ENCODE measurements around the gene DAGLA.
A peak's percentile ranks its signal among the peaks of the same experiment; 100 is the strongest.
"Not testable (repeated sequence)": the region's sequence is repeated elsewhere in the genome, so short reads cannot be mapped to it uniquely, and the experiment has no call there.

DAGLA gene

DNA sequence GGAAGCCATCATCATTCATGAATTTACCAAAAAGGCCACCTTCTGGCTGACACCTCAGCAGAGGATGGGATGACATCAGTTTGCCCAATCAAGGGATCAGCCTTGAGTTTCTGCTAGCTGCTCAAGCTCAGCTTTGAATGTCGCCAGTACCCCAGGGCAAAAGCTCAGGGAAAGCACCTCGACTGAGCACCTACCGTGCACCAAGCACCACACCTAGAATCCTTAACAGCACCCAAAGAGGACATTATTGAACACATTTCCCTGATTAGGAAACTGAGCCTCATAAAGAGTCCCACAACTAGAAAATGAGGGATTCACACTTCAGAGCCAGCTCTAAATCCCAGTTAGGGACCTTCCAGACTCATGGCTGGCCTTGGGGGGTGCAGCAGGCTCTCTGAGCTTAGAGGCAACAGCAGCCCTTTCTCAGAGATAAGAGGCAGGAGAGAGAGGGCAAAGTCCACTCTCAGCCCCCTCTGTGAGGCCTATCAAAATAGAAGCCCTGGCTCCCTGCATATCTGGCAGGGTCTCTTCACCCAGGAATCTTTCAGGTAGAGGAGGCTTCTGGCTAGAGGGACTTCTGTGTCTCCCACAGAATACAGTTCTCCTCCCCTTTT lies 13.4 kb upstream of the DAGLA start:
- H3K9me3 ChIP-seq (ENCODE audit: control insufficient read depth in 2 of 2, low read length in 2 of 2): no peaks in the 10 kb centered on the region
- H3K4me3 ChIP-seq (ENCODE audit: low read length in 2 of 2): no peak overlapping the region
- no peaks in the 10 kb centered on the region for H3K27me3 ChIP-seq (ENCODE audit: control insufficient read depth in 2 of 2, insufficient read depth in 2 of 2, low read length in 2 of 2)
- H3K4me1 ChIP-seq (ENCODE audit: control insufficient read depth in 2 of 2, insufficient read depth in 2 of 2, low read length in 2 of 2): peaks cover 5 to 6% of the 10 kb centered on the region in 2 donors
- no peak overlapping the region for H3K27ac ChIP-seq (ENCODE audit: low read depth in 2 of 2, low read length in 2 of 2)
- no peaks in the 10 kb centered on the region for H3K36me3 ChIP-seq (ENCODE audit: control insufficient read depth in 2 of 2, insufficient read depth in 2 of 2, low read length in 2 of 2)
- no peak overlapping the region for H3K9ac ChIP-seq (ENCODE audit: low read depth in 1 of 2, low read length in 2 of 2)

DNA sequence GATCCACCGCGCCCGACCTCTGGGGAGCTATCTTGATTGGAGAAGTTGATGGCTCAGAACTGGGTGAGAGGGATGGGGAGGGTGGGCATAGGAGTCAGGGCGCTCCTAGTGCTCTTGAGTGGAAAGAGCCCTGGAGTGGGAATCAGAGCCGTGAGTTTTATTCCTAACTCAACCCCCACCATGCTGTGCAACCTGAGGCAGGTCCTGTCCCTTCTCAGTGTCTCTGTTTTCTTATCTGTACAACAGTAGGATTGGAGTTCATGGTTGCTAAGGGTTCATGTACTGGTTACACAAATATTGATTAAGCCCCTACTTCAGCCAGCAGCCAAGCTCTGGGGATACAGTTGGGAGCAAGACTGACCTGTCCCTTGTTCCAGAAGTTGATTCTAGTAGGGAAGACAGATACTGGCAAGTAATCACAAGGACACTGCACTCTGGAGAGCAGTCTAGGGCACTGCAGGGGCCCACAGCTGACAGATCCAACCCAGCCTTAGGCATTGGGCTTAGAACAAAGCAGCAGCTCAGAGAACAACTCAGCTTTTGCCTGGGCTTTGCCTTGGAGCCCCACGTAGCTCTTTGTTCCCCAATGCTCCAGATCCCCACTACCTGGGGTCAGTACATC lies 12.4 kb upstream of the DAGLA start:
- H3K27ac ChIP-seq (ENCODE audit: low read depth in 2 of 2, low read length in 2 of 2): no peak overlapping the region
- no peaks in the 10 kb centered on the region for H3K27me3 ChIP-seq (ENCODE audit: control insufficient read depth in 2 of 2, insufficient read depth in 2 of 2, low read length in 2 of 2)

DNA sequence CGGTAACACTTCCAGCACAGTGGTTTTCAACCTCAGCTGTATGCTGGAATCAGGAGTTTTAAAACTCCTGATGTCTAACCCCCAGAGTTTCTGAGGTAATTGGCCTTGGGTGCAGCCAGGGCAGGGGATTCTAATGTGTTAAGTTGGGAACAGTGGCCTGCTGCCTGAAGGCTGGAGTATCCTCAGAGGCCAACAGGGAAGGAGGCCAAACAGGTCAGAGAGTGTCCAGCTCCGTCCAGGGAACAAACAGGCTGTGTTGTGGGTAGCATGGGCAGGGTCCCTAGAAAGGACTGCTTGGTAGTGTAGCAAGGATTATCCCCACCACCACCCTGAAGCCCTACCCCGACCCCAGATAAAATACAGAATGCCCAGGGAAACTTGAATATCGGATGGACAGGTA lies 10.8 kb upstream of the DAGLA start:
- H3K9ac ChIP-seq (ENCODE audit: low read depth in 1 of 2, low read length in 2 of 2): no peak overlapping the region
- H3K4me1 ChIP-seq (ENCODE audit: control insufficient read depth in 2 of 2, insufficient read depth in 2 of 2, low read length in 2 of 2): peaks cover 5 to 7% of the 10 kb centered on the region in 2 donors
- no peak overlapping the region for H3K27ac ChIP-seq (ENCODE audit: low read depth in 2 of 2, low read length in 2 of 2)
- no peaks in the 10 kb centered on the region for H3K36me3 ChIP-seq (ENCODE audit: control insufficient read depth in 2 of 2, insufficient read depth in 2 of 2, low read length in 2 of 2)
- no peaks in the 10 kb centered on the region for H3K27me3 ChIP-seq (ENCODE audit: control insufficient read depth in 2 of 2, insufficient read depth in 2 of 2, low read length in 2 of 2)
- H3K4me3 ChIP-seq (ENCODE audit: low read length in 2 of 2): no peak overlapping the region
- no peaks in the 10 kb centered on the region for H3K9me3 ChIP-seq (ENCODE audit: control insufficient read depth in 2 of 2, low read length in 2 of 2)

More for the DNA sequence above, 12.4 kb upstream of the DAGLA start:
- no peaks in the 10 kb centered on the region for H3K36me3 ChIP-seq (ENCODE audit: control insufficient read depth in 2 of 2, insufficient read depth in 2 of 2, low read length in 2 of 2)
- peaks cover 5 to 7% of the 10 kb centered on the region in 2 donors for H3K4me1 ChIP-seq (ENCODE audit: control insufficient read depth in 2 of 2, insufficient read depth in 2 of 2, low read length in 2 of 2)
- H3K4me3 ChIP-seq (ENCODE audit: low read length in 2 of 2): no peak overlapping the region
- H3K9ac ChIP-seq (ENCODE audit: low read depth in 1 of 2, low read length in 2 of 2): no peak overlapping the region
- H3K9me3 ChIP-seq (ENCODE audit: control insufficient read depth in 2 of 2, low read length in 2 of 2): no peaks in the 10 kb centered on the region

DNA sequence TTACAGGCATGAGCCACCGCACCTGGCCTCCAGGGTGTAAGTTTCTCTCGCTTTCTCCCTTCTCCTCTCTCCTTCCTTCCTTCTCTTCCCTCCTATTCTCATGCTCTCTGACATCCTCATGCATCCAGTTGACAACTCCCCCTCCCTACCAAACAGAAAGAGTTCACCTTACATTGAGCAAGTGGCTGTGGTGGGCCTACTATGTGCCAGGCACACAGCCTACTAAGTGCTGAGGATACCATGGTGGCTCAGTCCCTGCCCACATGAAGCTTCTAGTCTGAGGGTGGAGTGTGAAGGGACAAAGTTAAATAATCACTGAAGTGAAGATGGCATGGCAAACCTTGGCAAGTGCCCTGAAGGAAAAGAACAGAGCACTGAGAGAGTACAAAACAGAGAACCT lies 9.6 kb upstream of the DAGLA start:
- no peaks in the 10 kb centered on the region for H3K9me3 ChIP-seq (ENCODE audit: control insufficient read depth in 2 of 2, low read length in 2 of 2)
- no peak overlapping the region for H3K9ac ChIP-seq (ENCODE audit: low read depth in 1 of 2, low read length in 2 of 2)
- no peak overlapping the region for H3K27ac ChIP-seq (ENCODE audit: low read depth in 2 of 2, low read length in 2 of 2)
- peaks cover 5 to 7% of the 10 kb centered on the region in 2 donors for H3K4me1 ChIP-seq (ENCODE audit: control insufficient read depth in 2 of 2, insufficient read depth in 2 of 2, low read length in 2 of 2)
- H3K36me3 ChIP-seq (ENCODE audit: control insufficient read depth in 2 of 2, insufficient read depth in 2 of 2, low read length in 2 of 2): no peaks in the 10 kb centered on the region
- no peak overlapping the region for H3K4me3 ChIP-seq (ENCODE audit: low read length in 2 of 2)
- H3K27me3 ChIP-seq (ENCODE audit: control insufficient read depth in 2 of 2, insufficient read depth in 2 of 2, low read length in 2 of 2): peaks cover 0 to 3% of the 10 kb centered on the region in 2 donors

DNA sequence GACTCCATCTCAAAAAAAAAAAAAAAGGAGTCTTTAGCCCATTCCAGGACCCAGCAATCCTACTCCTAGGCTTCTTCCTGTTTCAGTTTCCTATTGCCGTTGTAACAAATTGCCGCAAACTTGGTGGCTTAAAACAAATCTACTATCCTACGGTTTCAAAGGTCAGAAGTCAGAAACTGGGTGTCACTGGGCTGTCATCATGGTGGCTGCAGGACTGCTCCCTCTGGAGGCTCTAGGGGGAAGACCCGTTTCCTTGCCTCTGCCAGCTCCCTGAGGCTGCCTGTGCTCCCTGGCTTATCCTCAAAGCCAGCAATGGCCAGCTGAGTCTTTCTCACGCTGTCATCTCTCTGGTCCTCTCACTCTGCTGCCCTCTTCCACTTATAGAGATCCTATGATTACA lies 8.7 kb upstream of the DAGLA start:
- no peak overlapping the region for H3K4me3 ChIP-seq (ENCODE audit: low read length in 2 of 2)
- no peaks in the 10 kb centered on the region for H3K36me3 ChIP-seq (ENCODE audit: control insufficient read depth in 2 of 2, insufficient read depth in 2 of 2, low read length in 2 of 2)
- H3K9ac ChIP-seq (ENCODE audit: low read depth in 1 of 2, low read length in 2 of 2): no peak overlapping the region
- H3K27me3 ChIP-seq (ENCODE audit: control insufficient read depth in 2 of 2, insufficient read depth in 2 of 2, low read length in 2 of 2): peaks cover 0 to 3% of the 10 kb centered on the region in 2 donors
- H3K27ac ChIP-seq (ENCODE audit: low read depth in 2 of 2, low read length in 2 of 2): no peak overlapping the region
- peaks cover 3 to 7% of the 10 kb centered on the region in 2 donors for H3K4me1 ChIP-seq (ENCODE audit: control insufficient read depth in 2 of 2, insufficient read depth in 2 of 2, low read length in 2 of 2)
- no peaks in the 10 kb centered on the region for H3K9me3 ChIP-seq (ENCODE audit: control insufficient read depth in 2 of 2, low read length in 2 of 2)

DNA sequence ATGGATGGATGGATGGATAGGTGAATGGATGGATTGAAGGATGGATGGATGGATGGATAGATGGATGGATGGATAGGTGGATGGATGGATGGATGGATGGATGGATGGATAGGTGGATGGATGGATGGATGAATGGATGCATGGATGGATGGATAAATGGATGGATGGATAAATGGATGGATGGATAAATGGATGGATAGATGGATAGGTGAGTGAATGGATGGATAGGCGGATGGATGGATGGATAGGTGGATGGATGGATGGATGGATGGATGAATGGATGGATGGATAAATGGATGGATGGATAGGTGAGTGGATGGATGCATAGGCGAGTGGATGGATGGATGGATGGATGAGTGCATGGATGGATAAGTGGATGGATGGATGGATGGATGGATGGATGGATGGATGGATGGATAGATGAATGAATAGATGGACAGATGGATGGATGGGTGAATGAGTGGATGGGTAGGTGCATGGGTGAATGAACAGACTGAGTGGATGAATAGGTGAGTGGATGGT lies 6.2 kb upstream of the DAGLA start:
- H3K9me3 ChIP-seq (ENCODE audit: control insufficient read depth in 2 of 2, low read length in 2 of 2); H3K27me3 ChIP-seq (ENCODE audit: control insufficient read depth in 2 of 2, insufficient read depth in 2 of 2, low read length in 2 of 2); H3K4me3 ChIP-seq (ENCODE audit: low read length in 2 of 2); H3K36me3 ChIP-seq (ENCODE audit: control insufficient read depth in 2 of 2, insufficient read depth in 2 of 2, low read length in 2 of 2); H3K4me1 ChIP-seq (ENCODE audit: control insufficient read depth in 2 of 2, insufficient read depth in 2 of 2, low read length in 2 of 2); H3K27ac ChIP-seq (ENCODE audit: low read depth in 2 of 2, low read length in 2 of 2); H3K9ac ChIP-seq (ENCODE audit: low read depth in 1 of 2, low read length in 2 of 2): not testable (repeated sequence)

DNA sequence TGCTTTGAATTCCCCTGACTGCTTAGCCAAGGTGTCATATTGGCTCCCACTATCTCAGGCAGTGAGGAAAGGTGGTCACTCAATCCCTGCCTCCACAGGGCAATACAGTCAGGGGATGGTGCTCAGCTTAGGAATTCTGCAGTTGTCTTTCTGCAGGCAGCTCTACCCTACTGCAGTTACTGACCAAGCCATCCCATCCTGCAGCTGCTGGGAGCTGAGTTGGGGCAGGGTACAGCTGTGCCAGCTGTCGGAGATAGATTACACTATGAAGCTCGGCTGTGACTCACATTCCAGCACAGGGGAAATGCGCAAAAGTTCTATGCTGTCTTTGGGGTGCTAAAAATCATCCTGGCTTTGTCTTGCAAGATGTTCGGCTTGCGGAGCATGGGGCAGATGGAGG lies 4.4 kb upstream of the DAGLA start:
- no peak overlapping the region for H3K4me3 ChIP-seq (ENCODE audit: low read length in 2 of 2)
- no peak overlapping the region for H3K9ac ChIP-seq (ENCODE audit: low read depth in 1 of 2, low read length in 2 of 2)
- peaks cover 0 to 3% of the 10 kb centered on the region in 2 donors for H3K27me3 ChIP-seq (ENCODE audit: control insufficient read depth in 2 of 2, insufficient read depth in 2 of 2, low read length in 2 of 2)
- H3K4me1 ChIP-seq (ENCODE audit: control insufficient read depth in 2 of 2, insufficient read depth in 2 of 2, low read length in 2 of 2): peaks cover 7 to 12% of the 10 kb centered on the region in 2 donors
- no peaks in the 10 kb centered on the region for H3K36me3 ChIP-seq (ENCODE audit: control insufficient read depth in 2 of 2, insufficient read depth in 2 of 2, low read length in 2 of 2)
- H3K27ac ChIP-seq (ENCODE audit: low read depth in 2 of 2, low read length in 2 of 2): no peak overlapping the region
- no peaks in the 10 kb centered on the region for H3K9me3 ChIP-seq (ENCODE audit: control insufficient read depth in 2 of 2, low read length in 2 of 2)

DNA sequence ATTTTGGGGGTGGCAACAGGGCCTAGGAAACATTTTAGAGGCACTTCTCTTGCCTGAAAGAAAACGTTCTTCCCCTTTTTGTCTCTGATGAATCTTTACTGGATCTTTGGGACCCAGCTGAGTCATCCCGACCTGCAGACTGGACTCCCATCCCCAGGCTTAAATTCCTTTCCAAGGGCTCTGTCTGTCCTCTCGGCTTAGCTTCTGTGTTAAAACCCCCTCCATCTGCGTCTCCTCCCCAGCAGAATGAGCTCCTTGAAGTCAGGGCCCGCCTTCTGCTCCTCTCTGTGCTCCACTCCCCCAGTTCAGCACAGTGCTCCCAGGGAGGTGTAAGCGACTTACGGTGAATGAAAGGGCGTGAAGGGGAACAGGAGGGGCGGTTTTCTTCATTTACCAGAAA lies 895 bp upstream of the DAGLA start:
- no peak overlapping the region for H3K9ac ChIP-seq (ENCODE audit: low read depth in 1 of 2, low read length in 2 of 2)
- peaks cover 0 to 3% of the 10 kb centered on the region in 2 donors for H3K27me3 ChIP-seq (ENCODE audit: control insufficient read depth in 2 of 2, insufficient read depth in 2 of 2, low read length in 2 of 2)
- peaks cover 37 to 44% of the 10 kb centered on the region in 2 donors for H3K4me1 ChIP-seq (ENCODE audit: control insufficient read depth in 2 of 2, insufficient read depth in 2 of 2, low read length in 2 of 2)
- no peak overlapping the region for H3K27ac ChIP-seq (ENCODE audit: low read depth in 2 of 2, low read length in 2 of 2)
- no peaks in the 10 kb centered on the region for H3K36me3 ChIP-seq (ENCODE audit: control insufficient read depth in 2 of 2, insufficient read depth in 2 of 2, low read length in 2 of 2)
- no peak overlapping the region for H3K4me3 ChIP-seq (ENCODE audit: low read length in 2 of 2)
- no peaks in the 10 kb centered on the region for H3K9me3 ChIP-seq (ENCODE audit: control insufficient read depth in 2 of 2, low read length in 2 of 2)

DNA sequence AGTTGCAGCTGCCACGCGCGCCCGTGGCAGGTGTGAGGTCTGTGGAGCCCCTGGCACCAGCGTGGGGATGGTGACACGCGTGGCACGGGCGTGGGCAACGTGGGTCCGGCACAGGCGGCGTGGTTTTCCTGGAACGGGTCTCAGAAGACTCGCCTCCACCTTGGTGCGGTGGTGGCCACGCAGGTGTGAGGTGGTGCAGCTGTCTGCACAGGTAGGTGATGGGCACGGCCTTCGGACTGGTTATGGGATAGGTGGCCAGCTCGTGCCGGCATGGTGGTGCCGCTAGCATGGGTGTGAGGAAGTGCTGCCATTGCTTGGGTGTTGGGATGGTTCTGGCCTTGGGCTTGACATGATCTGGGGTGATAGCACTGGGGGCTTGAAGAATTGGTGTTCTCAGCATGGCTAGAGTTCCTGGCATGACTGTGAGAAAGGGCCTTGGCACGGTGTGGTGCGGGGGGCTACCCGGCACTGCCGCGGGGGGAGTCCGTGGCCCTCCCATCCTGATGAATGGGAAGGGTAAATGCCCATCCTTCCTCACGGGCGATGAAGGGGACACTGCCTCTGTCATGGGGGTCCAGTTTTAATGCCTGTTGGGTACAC lies 531 bp downstream of the DAGLA start:
- no peaks in the 10 kb centered on the region for H3K36me3 ChIP-seq (ENCODE audit: control insufficient read depth in 2 of 2, insufficient read depth in 2 of 2, low read length in 2 of 2)
- peak overlapping the region; percentile 58 to 79 for H3K4me3 ChIP-seq (ENCODE audit: low read length in 2 of 2)
- H3K9me3 ChIP-seq (ENCODE audit: control insufficient read depth in 2 of 2, low read length in 2 of 2): no peaks in the 10 kb centered on the region
- H3K27me3 ChIP-seq (ENCODE audit: control insufficient read depth in 2 of 2, insufficient read depth in 2 of 2, low read length in 2 of 2): no peaks in the 10 kb centered on the region
- H3K27ac ChIP-seq (ENCODE audit: low read depth in 2 of 2, low read length in 2 of 2): no peak overlapping the region
- peaks cover 40 to 44% of the 10 kb centered on the region in 2 donors for H3K4me1 ChIP-seq (ENCODE audit: control insufficient read depth in 2 of 2, insufficient read depth in 2 of 2, low read length in 2 of 2)
- H3K9ac ChIP-seq (ENCODE audit: low read depth in 1 of 2, low read length in 2 of 2): peak overlapping the region; percentile 32 to 79

DNA sequence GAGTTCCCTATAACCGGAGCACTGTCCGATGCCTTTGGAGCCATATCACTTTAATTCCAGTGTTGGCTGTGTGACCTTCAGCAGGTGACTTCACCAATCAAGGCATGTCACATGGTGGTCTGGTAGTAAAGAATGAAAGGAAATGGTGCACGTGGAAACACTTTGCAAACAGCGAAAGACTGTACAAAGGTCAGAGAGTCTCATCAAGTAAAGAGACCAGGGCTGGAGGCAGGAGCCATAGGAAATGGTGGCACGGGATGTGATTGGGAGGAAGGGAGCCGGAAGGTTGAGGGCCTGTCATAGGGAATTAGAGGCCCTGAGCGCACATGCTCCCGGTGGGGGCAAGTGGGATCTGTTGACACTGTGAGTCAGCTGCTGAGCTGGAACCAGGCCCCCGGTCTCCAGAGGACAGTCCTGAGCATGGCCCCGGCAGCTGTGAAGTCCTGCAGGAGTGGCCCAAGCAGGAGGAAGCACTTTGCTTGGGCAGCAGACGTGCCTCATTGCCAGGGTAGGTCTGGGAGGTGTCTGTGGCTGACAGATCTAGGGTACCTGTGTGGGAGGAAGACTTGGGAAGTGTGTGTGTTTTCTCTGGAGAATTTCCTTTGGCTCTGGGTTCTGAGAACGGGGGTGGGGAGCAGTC lies 2.0 kb downstream of the DAGLA start:
- Histone ChIP-seq H3K36me3 (ENCODE audit: control insufficient read depth in 2 of 2, insufficient read depth in 2 of 2, low read length in 2 of 2) (no peaks in the 10 kb centered on the region), H3K4me3 (ENCODE audit: low read length in 2 of 2) (peak overlapping the region; percentile 1 to 79), H3K9ac (ENCODE audit: low read depth in 1 of 2, low read length in 2 of 2) (peak overlapping the region in 1 of 2 donors; percentile 52), H3K27me3 (ENCODE audit: control insufficient read depth in 2 of 2, insufficient read depth in 2 of 2, low read length in 2 of 2) (no peaks in the 10 kb centered on the region), H3K4me1 (ENCODE audit: control insufficient read depth in 2 of 2, insufficient read depth in 2 of 2, low read length in 2 of 2) (peaks cover 40 to 46% of the 10 kb centered on the region in 2 donors), H3K9me3 (ENCODE audit: control insufficient read depth in 2 of 2, low read length in 2 of 2) (no peaks in the 10 kb centered on the region), H3K27ac (ENCODE audit: low read depth in 2 of 2, low read length in 2 of 2) (peak overlapping the region; percentile 71 to 75)
